COLO829 (cell line): ENCODE measurements around the gene GCK.
"Not testable (repeated sequence)": the region's sequence is repeated elsewhere in the genome, so short reads cannot be mapped to it uniquely, and the experiment has no call there.

Source experiments
- DNase-seq: peaks from one replicate; pipeline ENCODE4 v3.0.0; 2012; ENCODE audit warnings: low spot score

Gene GCK

DNA sequence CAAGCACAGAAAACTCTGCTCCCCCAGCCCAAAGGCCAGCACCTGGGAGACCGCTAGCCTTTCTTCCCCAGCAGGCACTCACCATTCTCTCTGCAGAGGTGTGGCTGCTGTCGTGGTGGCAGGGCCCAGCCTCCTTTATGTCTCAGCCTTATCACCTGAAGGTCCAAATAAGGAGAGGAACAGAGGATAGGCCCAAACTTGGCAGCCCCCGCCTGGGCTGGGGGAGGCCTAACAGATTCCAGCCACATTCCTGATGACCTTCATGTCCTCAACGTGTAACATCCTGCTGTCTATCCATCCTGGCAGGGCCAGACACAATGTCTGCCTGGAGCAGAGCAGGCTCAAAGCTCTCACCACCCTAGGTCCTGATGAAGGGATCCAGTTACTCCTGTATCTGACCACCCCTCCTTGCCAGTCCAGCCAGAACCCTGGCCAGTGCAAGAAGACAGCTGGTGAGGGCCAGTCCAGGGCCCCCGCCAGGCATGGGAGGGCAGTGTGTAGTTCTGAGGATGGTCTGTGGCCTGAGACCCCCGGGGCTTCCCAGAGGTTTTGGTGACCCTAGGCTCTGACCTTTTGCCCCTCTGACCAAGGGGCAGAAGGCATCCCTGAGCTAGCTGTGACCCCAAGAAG is 47.9 kb downstream of the GCK start, which contains the start of gene MYL7:
Gene MYL7, minus strand, starts transcription at position 112 of the 630 bp plus-strand sequence. Its CDS starts 27 bp downstream, at position 85.
- no peak for DNase-seq

DNA sequence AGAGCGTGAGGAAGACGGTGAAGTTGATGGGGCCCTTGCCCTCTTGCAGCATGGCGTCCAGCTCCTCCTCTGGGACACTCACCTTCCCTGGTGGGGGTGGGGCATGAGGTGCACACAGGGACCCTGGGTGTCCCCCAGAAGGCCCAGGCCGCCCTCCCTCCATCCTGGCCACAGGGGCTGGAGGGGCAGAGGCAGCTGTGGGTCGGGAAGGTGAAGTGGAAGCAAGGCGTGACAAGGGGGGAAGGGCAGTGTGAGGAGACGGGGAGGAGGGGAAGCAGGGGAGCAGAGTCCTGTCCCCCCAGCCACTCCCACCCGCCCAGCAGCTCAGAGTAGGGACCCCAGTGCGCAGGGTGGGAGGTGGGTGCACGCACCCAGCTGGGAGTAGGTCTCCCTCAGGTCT is 48.9 kb downstream of the GCK start:
- no peak for DNase-seq

GRCh38 chr7:44139311-44140010 is 49.8 kb downstream of the GCK start:
- DNase-seq: no peak

- no peak for DNase-seq
Observed at GRCh38 chr7:44138698-44139097, 50.5 kb downstream of the GCK start.

DNA sequence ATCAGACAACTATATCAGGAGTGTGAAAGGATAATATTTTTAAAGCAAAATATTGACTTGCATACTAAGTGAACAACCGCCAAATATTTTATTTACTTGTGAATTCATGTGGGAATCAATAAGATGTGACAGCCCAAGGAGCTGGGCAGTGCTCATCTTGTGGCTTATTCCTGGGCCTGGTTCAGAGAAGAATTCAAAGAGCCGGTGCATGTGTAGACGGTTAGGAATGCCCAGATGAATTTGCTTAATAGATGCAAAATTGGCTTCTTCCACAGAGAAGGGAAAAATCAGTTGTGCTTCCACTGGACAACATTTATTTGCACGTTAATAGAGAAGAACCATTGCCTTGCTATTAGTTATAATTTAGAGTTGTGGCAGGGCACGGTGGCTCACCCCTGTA is 52.5 kb downstream of the GCK start:
- DNase-seq: no peak

GRCh38 chr7:44134943-44135628 is 54.2 kb downstream of the GCK start:
- DNase-seq: no peak

- DNase-seq: no peak
Observed at GRCh38 chr7:44133295-44133694, 55.9 kb downstream of the GCK start.

- no peak for DNase-seq
Observed at GRCh38 chr7:44132039-44132438, 57.2 kb downstream of the GCK start.

- DNase-seq: no peak
Observed at GRCh38 chr7:44131173-44132029, 57.8 kb downstream of the GCK start.

GRCh38 chr7:44128721-44129582 is 60.3 kb downstream of the GCK start:
- DNase-seq: no peak

DNA sequence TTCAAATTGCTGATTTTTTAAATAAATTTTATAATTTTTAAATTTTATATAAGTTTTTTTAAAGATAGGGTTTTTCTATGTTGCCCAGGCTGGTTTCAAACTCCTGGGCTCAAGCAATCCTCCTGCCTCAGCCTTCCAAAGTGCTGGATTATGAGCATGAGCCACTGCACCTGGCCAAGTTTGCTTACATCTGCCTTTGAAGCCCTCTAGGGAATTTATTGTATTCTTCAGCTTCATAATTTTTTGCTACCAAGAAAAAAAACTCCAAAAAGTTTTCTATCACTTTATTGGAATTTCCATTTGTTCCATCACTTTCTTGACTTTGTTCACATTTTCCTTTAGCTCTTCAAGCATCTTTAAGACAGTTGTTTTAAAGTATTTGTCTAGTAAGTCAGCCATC is 62.1 kb downstream of the GCK start:
- no peak for DNase-seq

GRCh38 chr7:44126574-44126973 is 62.7 kb downstream of the GCK start:
- not testable (repeated sequence) for DNase-seq

DNA sequence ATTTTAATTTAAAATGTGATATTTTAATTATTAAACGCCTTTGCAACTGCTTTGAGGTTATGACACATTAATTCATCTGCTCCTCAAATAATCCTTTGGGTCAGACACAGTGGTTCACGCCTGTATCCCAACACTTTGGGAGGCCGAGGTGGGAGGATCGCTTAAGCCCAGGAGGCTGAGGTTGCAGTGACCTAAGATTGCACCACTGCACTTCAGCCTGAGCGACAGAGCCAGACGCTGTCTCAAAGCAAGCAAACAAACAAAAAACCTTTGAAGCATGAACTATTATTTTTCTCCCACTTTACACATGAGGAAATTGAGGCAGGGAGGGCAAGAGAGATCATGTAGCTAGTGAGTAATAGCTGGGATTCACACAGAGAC is 64.4 kb downstream of the GCK start:
- no peak for DNase-seq

GRCh38 chr7:44123190-44124003 is 65.8 kb downstream of the GCK start, which contains the start of gene POLD2:
Gene POLD2 (minus strand): TSS chr7:44123548. CDS start chr7:44122053, 1,495 bp downstream.
- peak; percentile 99 for DNase-seq

- DNase-seq: peak; percentile 28
Observed at GRCh38 chr7:44122529-44122928, 66.7 kb downstream of the GCK start.

- no peak for DNase-seq
Observed at GRCh38 chr7:44121761-44122420, 67.3 kb downstream of the GCK start.

DNA sequence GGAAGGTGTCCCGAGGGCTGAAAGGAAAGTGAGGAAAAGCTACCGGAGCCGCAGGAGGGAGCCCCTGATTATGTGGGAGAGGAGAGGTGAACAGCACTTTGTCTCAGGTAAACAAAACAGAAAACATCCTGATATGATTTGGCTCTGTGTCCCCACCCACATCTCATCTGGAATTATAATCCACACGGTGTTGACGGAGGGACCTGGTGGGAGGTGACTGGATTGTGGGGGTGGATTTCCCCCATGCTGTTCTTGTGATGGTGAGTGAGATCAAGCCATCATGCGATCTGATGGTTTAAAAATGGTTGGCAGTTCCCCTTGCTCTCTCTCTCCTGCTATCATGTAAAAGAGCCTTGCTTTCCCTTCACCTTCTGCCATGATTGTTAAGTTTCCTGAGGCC is 68.8 kb downstream of the GCK start:
- DNase-seq: no peak

- DNase-seq: no peak
Observed at GRCh38 chr7:44119829-44120380, 69.3 kb downstream of the GCK start.

DNA sequence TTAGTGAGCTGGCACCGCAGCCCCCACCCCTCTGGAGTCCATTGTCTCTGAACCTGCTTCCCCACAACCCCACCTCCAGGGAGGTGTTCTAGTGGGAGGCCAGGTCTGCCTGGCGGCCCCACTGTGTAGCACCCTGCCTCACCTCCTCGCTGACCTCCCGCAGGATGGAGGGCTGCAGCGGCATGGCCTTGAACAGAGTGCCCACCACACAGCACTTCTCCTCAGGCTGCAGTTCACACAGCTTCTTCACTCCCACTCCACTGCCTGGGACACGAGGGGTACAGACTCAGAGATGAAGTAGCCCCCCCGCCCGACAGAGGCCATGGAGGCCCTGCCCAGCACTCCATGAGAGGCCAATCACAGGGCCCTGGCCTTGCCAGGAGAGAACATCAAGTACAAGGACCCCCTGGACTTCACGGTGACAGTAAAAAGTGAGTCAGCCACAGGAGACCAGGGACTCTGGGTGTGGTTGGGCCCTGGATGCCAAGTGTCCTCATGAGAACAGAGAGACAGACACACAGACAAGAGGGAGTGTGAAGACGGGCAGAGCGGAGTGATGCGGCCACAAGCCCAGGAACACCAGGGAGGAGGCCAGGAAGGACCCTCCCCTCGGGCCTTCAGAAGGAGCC is 71.3 kb downstream of the GCK start:
- no peak for DNase-seq
